Iris pigment epithelial cell (primary cell): ENCODE data around the gene MGMT.

Experiments
- DNase-seq: peaks from one replicate; pipeline ENCODE4 v3.0.0-alpha.2; 2011; ENCODE audit warnings: low read depth

Gene MGMT

DNA sequence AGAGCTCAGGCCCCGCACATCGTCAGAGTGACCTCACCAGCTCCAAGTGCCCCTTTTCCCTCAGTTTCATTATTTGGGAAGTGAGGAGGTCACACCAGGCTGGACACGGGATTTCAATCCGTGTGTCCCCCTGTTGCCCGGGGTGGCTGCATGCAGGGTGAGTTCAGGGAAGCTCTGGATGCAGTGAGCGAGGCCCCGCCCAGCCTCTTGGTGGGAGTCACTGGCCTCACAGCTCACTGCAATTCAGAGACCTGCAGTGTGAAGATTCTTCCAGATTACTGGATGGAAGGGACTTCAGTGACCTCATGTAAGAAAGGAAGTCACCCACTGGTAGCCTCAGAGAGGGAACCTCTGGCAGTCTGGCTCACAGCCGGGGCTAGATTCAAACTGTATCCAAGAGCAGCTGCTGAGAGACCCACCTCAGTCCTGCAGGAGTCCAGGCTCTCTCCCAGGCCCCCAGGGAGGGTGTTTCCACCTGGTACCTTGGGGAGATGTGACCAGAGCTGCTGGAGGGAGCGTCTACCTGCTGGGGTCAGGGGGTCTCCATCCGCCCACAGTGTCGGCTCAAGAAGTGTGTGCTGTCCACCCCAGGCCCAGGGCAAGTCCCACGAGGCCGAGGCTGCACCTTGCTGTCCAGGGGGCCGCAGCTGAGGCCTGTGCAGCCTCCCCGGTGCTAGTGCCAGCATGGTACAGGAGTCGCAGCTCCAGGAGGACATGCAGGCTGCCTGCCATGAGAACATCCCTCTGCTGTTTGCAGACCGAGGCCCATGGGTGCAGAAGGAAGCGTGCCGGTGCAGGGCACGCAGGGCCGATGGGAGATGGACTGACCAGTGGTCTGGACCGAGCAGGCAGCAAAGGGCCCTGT, 54.4 kb downstream of the MGMT start:
- DNase-seq = no peak

DNA sequence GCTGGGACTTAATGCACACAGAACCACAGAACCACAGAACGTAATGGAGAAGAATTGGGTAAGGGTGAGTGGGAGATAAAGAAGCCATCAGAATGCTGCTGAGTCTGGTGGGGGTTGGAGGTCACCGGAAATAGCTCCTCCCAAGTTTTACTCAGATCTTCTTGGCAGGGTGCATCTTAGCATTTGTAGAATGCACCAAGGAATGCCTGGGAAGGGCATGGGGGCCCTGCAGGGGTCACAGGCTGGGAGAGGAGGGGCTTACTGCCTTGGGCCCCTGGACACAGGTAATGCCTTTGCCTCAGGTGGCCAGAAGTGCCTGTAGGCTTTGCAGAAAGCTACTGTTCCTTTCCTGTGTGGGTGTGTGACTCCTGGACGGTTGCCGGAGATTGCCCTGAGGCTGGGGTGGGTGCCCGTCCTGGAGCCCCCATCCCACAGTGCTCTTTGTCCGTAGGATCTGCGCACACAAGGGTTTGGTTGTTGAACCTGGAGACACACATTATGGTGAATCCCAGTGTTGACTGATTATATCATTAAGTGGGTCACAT, 55.1 kb downstream of the MGMT start:
- DNase-seq = no peak

DNA sequence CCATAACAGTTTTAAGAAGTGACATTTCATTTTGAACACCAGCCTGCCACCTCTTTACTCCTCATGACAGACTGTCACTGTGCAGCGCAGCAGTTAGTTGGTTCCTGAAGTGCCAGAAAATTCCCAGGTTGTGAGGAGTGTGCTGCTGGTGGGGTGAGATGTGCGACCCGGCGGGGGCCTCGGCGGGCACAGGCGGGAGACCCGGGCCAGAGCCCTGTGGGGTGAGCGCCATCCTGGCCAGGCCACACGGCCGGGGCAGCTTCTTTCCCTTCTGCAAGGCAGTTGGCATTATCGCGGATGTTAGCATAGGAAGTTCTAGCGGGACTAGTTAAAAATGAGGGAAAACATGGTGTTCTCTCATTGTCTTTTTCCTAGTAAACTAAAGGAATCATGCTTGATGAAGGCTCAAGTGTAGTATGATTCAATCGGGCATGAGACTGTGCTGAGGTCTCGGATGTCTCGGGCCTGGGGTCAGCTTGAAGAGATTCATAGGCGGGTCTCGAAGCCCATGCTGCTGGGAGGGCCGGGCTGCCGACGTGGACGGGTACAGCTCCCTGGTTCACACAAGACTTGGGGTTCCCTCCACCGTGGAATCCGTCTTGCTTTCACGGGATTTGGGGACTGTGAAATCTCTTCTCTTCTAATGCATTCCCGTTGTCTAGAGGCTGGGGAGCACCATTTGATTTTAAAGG, 56.1 kb downstream of the MGMT start:
- DNase-seq = no peak

DNA sequence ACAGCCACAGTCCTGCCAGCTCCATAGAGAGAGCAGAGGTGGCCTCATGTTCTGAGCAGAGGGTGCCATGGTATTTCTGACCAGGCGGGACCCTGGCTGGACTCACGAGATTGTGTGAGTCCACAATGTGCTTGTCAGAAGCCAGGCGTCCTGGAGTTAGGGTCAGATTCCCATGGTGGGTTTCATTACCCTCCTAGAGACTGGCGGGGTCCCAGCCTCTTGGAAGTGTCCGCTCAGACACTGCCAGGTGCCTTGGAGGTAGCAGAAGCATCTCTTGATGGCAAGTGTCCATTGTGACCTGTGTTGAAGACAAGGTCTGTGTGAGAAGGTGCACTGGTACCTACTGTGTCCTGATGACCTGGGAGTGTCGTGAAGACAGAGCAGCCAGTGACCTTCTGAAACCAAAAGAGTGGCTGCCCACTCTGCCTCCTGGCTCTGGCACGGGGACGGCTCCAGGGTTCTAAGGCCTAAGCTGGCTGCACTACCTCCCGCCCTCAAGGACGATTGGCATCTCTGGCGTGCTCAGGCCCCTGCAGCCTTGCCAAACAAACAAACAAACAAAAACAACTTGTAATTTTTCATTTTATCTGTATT, 56.8 kb downstream of the MGMT start:
- DNase-seq = no peak

DNA sequence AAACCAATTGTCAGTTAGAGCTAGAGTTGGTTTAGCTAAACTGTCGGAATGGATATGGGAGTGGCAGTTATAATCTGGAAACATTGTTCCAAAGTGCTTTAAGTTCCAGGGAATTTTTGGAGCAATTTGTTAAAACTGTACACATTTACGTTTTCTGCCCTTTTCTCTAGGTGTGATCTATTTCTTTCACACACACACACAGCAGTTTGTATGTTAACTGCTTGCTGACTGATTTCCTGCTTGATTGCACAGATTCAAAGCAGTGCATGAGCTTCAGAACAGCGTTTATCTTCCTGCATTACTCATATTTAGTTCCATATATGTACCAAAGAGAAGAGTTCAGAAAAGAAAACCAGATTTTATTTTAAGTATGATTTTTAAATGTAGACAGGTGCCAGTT, 57.9 kb downstream of the MGMT start:
- DNase-seq = no peak

DNA sequence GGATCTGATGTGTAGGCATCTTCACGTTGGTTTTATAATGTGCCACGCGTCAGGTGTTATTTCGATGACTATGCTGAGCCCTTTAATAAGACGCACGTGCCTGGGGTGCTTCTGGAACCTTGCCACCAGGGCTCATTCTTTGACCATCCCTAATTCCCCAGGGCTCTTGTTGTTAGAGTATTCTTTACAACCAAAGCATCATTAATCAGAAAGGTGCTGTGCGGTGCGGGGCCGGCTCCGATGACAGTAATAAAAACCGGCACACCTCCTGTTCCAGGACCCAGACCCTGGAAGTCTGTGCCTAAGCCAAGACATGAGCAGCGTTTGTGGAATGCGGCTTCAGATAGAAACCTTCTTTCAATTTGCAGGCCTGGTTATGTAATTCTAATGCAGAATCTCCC, 58.4 kb downstream of the MGMT start:
- DNase-seq = peak; percentile 67

DNA sequence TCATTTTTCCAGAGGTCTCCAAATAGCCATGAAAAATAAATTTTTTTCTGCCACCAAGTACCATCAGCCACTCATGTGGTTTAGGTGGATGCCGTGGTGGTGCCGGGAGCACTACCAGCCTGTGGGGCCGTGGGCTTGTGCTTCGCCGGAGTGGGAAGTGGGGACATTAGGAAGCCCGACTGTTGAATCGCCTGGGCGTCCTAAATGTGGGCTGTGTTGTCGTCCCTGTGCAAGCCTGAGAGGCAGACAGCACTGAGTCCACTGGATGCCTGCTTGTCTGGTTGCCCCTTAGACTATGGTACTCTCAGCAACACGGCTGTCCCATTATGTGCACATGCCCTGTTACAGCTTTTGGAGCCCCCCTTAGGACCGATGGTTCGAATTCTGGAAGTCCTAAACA, 59.9 kb downstream of the MGMT start:
- no peak for DNase-seq

DNA sequence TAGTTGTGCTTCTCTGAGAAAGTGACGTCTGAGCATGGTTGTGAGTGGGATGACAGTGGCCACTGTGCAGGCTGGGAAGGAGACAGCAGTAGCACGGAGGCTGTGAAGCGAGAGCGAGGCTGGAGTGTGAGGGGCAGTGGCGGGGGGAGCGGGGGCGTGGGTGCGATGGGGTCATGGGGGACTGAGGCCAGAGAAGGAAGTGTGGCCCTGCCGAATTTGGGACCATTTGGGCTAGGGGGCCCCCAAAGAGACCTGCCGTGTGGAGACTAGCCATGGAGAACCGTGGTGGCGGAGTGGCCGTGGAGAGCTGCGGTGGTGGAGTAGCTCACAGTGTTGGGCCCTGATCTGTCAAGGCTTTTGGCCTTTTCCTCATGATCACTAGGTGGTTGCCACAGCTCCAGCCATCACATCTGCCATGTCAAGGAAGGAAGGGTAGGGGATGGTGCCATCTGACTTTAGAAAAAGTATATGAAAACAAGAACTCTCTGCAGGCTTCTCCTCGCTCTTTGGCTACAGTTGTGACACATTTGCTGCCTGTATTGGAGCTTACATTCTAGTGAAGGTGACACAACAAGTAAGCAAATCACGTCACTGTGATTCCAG, 61.4 kb downstream of the MGMT start:
- no peak for DNase-seq

DNA sequence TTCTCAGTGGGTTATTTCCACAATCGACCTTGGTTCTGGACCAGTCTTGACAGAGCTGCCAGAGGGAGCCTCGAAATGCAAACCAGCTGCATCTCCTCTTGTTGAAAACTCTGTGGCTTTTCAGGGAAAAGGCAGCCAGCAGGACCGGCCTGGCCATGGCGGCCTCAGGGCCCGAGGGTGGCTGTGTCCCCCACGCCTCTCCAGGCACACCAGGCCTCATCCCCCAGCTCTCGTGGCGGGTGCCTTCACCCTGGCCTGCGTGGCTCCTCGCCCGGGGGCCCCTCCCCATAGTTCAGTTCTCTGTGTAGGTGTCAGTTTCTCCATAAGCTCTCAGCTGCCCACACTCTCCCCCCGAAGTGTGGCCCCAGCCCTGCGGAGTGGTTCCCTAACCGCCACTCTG, 63.5 kb downstream of the MGMT start:
- no peak for DNase-seq

DNA sequence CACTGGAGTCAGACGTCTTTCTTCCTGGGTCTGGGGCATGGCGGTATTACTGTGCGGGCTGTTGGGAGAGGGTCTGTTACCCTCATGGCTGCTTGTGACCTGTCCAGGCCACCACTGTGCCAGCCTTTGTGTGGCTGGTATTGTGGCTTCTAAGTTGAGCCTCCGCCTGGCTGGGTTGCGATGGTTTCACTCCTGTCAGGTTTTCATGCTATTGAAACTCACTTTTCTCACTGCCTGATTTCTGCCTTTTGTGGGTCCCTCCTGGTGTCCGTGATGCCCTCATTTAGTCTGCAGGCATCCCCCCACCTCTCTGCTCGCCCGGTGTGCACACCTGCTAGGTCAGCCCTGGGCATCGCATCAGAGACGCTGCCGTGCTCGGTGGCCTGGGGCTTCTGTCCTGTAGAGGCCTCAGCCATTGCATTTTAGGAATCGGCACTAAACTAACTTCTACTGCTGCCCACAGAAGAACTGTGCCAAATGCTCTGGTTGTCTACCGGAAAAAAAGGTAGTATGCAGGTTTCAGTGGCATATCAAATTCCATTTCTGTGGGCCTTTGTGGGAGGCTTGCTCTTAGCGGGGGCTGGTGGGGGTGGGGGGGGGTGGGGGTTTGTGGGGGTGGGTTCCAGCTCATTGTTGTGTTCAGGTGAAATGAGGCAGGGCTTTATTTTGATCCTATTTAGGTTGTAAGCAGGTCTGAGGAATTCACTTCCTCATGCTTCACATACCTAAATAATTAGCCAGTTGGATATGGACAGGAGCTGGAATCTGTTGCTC, 64.3 kb downstream of the MGMT start:
- peak; percentile 64 for DNase-seq

DNA sequence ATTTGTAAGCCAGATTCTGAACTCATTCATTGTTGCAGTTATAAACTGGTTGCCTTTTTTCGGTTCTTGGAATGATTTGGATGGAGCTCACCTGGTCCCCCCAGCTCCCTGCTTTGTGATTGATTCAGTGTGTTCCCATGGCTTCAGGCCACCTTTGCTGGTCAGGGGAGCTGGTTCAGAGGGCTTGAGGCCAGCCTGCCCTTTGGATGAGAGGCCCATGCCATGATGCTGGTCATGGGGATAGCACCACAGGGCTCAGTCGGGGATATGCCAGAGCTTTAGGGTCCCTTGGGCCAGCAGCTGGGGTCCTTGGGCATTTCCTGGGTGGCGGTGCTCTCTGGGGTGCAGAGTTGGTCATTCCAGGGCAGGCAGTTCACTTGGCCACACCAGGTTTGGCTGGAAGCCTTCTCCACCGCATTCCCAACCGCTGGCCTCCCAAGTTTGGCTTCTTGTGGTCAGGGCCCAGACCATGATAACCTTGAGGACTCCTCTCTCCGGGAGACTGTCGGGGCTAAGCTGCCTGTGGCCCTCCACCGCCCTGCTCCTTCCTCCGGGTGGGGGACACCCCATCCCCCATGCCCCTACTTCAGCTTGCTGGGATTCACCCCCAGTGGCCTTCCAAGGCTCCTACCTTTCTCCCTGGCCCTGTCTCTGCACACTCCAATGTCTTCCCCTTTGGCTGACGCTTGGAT, 65.1 kb downstream of the MGMT start:
- DNase-seq = peak; percentile 37

DNA sequence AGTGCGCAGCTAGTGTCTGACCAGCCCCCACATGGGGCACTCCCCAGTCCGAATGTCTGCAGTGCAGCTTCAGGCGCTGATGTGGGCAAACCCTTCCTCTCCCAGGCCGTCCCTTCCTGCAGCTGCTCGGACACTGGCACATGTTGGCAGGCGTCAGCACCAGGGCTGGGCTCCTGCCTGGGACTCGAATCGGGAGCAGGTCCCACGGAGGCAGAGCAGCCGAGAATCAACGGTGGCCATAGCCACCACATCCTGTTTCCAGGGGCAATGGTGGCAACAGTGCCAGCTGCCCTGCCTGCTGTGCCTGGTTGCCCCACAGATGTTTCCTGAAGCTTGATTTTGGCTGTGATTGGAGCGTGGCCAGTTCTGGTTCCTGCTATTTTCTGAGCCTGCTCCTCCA, 65.8 kb downstream of the MGMT start:
- no peak for DNase-seq

DNA sequence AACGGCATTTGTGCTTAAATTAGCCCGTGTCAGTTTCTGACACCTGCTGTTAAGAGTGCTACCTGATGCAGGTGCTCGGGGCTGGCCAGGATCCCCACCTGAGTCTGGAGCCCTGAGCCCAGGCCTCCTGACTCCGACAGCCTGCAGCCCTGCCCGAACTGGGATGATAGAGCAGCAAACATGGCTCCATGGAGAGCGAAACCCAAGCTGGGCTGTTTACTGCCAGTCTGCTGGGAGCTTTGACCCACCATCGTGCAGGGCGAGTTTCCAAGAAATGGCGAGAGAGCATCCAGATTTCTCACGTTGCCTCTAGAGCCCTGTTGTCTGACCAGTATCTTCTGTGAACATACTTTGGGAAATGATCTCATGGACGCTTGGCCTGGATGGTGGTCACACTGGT, 66.2 kb downstream of the MGMT start:
- DNase-seq = no peak

DNA sequence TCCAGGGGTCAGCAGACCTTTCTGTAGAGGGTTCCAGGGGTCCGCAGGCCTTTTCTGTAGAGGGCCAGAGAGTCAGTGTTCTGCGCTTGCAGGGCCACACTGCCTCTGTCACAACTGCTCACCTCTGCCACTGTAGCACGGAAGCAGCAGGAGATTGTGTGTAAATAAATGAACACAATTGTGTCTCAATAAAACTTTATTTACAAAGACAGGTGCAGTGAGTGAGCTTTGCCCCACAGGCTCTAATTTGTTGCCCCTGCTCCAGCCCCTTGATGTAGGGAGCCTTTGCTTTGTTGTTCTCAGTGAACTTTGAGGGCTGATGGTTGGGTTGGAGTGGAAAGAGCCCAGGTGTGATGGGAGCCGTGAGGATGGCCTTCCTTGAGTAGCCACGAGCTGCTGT, 67.8 kb downstream of the MGMT start:
- DNase-seq = no peak

DNA sequence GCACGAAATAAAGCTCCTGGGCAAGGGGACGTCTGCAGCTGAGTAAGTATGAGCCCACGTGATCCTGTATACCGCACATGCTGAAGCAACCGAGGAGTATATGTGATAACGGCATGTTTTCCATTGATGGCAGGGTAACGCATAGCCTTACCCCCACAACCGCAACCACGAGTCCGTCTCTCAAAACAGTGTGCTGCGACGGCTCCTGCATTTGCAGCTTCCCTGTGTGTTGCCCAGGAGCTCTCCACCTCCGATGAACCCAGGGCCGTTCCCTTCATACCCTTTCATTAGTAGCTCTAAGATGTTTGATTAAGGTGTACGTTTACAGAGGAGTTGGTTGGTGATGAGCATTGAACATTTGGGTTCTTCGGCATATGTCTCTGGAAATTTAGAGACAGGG, 69.3 kb downstream of the MGMT start:
- no peak for DNase-seq

DNA sequence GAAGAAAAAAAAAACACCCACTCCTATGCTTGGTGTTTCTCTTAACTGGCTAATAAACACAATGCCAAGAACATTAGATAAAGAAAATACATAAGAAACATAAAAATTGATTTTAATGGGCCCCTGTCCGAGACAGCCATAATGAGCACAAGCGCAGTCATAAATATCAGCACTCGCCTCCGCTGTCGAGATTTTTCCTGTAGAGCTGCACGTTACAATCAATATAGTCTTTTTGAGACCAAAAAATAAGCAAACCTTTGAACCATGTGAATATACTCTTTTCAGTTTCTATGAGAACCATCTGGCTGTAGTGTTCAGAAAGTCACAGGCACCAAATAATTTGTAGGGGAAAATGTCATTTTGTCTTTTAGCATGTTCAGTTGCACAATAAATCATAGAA, 70.1 kb downstream of the MGMT start:
- DNase-seq = no peak

DNA sequence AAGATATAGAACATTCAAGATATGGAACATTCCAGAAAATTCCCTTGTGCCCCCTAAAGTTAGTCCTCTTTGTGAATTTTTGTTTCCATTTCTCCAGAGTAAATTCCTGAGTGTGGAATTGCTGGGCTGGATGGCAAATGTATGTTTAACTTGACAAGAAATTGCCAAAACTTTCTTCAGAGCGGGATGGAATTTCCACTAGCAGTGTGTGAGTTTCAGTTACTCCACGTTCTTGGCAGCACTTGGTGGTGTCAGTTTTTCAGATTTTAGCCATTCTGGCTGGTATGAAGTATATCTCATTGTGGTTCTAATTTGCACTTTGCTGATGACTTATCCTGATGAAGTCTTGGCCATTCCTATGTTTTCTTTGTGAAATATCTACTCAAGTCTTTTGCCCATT, 71.2 kb downstream of the MGMT start:
- DNase-seq = no peak

DNA sequence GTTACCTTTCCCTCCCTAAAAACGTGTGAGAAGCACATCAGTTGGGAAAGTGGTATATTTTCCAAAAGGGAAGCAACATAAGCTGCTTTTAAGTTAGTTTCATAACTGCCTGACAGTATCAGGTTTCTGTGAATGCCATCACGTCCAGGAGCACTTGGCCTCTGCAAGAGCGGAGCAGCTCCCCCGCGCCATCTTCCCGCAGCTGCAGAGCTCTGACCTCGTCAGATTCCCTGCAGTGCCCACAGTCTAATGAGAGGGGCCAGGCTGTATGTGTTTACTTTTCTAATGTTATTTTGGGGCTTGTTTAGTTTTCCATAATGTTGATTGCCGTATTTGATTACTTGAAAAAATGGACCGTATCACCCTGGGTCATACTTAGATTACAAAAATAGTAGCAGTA, 74.2 kb downstream of the MGMT start:
- peak; percentile 59 for DNase-seq

DNA sequence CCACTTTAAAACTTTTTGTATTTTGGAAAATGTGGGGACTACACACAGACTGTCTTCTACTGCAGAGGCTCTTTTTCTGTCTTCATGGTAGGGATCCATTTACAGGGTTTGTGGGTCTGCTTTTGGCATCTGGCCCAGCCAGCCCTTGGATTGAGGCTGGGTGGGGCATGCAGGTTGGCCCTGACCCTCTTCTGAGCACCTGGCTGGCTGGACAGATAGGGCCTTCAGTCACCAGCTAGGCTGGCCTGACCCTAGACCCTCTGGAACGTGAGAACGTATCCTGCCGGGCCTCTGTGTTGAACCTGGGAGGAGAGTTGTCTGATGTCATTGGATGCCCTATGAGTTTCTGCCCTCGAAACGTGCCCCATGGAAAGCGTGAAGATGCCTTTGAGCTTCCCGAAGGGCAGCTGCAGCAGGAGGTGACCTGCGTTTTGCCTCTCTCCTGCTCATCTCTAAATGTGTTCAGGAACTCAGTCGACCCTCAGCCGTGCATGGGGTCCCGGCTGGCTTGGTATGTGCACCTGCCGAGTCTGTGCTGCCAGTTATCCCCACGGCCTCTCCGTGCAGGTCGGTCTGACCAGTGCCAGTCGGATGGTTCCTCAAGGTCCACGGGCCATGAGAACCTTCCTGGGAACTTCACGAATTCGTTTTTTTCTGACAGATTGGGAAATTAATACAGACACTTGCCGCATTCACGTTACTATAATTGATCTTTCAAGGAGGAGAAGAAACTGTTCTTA, 74.9 kb downstream of the MGMT start:
- no peak for DNase-seq

DNA sequence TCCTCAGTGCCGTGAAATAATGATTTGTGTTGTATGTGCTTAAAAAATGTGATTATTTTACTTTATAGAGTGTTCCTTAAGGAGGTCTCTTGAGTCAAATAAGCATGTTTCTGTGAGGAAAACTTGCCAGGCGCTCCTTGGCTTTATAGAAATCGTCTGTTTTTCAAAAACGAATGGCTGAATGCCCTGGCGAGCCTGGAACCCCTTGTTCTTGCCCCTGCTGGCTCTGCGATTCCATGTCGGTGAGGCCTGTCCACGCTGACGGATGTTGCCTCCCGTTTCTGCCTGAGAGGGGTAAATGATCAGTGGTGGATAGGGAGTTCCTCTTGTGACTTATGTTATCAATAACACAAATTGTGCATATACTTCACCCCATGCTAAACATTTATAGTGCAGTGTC, 75.5 kb downstream of the MGMT start:
- no peak for DNase-seq
